ENCODE data around the gene XPNPEP1.

GRCh38 chr10:109926825-109927224 lies 3.5 kb upstream of the XPNPEP1 start:
- TF ChIP-seq CTCF (IDR thresholded peaks at IDR 0.05; ENCODE audit: low read length) (no peak), EZH2 (IDR thresholded peaks at IDR 0.05; ENCODE audit: borderline replicate concordance, low read length) (no peak)

All from OCI-LY1 (cell line).